Transverse colon (tissue), 4 donors: ENCODE data around the gene PKP3. TPM values are rescaled to one million over a fixed set of nuclear protein-coding genes. Genes with fewer than 3 reads are reported as not detected.
A peak's percentile ranks its signal among the peaks of the same experiment; 100 is the strongest.

ENCODE experiments used
- DNase-seq: peaks from one replicate; pipeline ENCODE4 v3.0.0-alpha.2; 2019
- H3K27ac ChIP-seq, 4 donors: fragments of 200-600 bp; sonication (generic); 2 replicates each; pipeline ENCODE4 v1.5.1; 2016 to 2018; ENCODE audit warnings: inconsistent platforms in 4 of 4
- H3K27me3 ChIP-seq: fragments of 200-600 bp; sonication (generic); 2 replicates; pipeline ENCODE4 v1.5.1; 2017; ENCODE audit warnings: inconsistent platforms
- H3K36me3 ChIP-seq, 4 donors: fragments of 200-600 bp; sonication (generic); 2 replicates each; pipeline ENCODE4 v1.5.1; 2017 to 2019; ENCODE audit warnings: inconsistent platforms in 4 of 4
- H3K4me1 ChIP-seq, 4 donors: fragments of 200-600 bp; sonication (generic); 2 replicates each; pipeline ENCODE4 v1.5.1; 2017 to 2020; ENCODE audit warnings: inconsistent platforms in 4 of 4
- H3K4me3 ChIP-seq, 4 donors: fragments of 200-600 bp; sonication (generic); 1 replicate in 1 of 4; 2 replicates in 3 of 4; pipeline versions ENCODE4 v1.5.1 to v1.6.1; 2017 to 2019; ENCODE audit warnings: inconsistent platforms in 4 of 4
- H3K9me3 ChIP-seq, 2 donors: fragments of 200-600 bp; sonication (generic); 2 replicates each; pipeline ENCODE4 v1.5.1; 2017 to 2019; ENCODE audit warnings: inconsistent platforms in 2 of 2
- CTCF ChIP-seq, 5 experiments: fragments of 200-600 bp in 3 of 5; fragments of 450-650 bp in 2 of 5; sonication (generic) in 3 of 5; IDR thresholded peaks; 1 replicate in 2 of 5; 2 replicates in 3 of 5; pipeline ENCODE4 v1.5.1; 2016 to 2017; ENCODE audit warnings: antibody characterized with exemption in 5 of 5, inconsistent platforms in 3 of 5, mild to moderate bottlenecking in 2 of 5, moderate library complexity in 1 of 5
- EP300 ChIP-seq: sonication (generic); formaldehyde crosslinking; IDR thresholded peaks from one replicate; pipeline ENCODE4 v1.6.1; 2017; ENCODE audit warnings: antibody characterized with exemption, low read depth
- POLR2A ChIP-seq: fragments of 450-650 bp; IDR thresholded peaks from one replicate; pipeline ENCODE4 v1.6.1; 2016; ENCODE audit warnings: antibody characterized with exemption, mild to moderate bottlenecking, moderate library complexity
- POLR2AphosphoS5 ChIP-seq, 3 donors: sonication (generic); formaldehyde crosslinking; IDR thresholded peaks; one replicate each; pipeline ENCODE4 v1.6.1; 2016; ENCODE audit warnings: antibody characterized with exemption in 3 of 3
- WGBS, 2 donors: methylation state at CpG; one replicate each; pipeline ENCODE4 v1.1.5; 2018; ENCODE audit warnings: low coverage in 1 of 2; 5-methylcytosine and 5-hydroxymethylcytosine counted together
- in situ Hi-C, 4 donors: fragments of 200-750 bp; cut with MboI; loops; one replicate each; pipeline versions ENCODE4 v1.15.0 to v1.15.1; 2017; ENCODE audit warnings: low sequenced_read_pairs in 3 of 4, low pct_ligation_motif_present in 1 of 4, low pct_unique_long_range_greater_than_20kb in 1 of 4
- intact Hi-C: fragments of 100-400 bp; cut with DNase I; formaldehyde crosslinking; loops from one replicate; pipeline ENCODE4 v1.15.1; 2023; ENCODE audit warnings: low total_unique reads
- total RNA-seq, 4 donors: library from RNA; depleted of rRNA; stranded (reverse); fragments of >200 nt; gene quantifications; one replicate each; pipeline ENCODE4 v1.1.0, GENCODE V29; 2016

Gene PKP3
- total RNA-seq, 4 donors from 2014 or later: 159 to 359 (median 200) TPM

DNA sequence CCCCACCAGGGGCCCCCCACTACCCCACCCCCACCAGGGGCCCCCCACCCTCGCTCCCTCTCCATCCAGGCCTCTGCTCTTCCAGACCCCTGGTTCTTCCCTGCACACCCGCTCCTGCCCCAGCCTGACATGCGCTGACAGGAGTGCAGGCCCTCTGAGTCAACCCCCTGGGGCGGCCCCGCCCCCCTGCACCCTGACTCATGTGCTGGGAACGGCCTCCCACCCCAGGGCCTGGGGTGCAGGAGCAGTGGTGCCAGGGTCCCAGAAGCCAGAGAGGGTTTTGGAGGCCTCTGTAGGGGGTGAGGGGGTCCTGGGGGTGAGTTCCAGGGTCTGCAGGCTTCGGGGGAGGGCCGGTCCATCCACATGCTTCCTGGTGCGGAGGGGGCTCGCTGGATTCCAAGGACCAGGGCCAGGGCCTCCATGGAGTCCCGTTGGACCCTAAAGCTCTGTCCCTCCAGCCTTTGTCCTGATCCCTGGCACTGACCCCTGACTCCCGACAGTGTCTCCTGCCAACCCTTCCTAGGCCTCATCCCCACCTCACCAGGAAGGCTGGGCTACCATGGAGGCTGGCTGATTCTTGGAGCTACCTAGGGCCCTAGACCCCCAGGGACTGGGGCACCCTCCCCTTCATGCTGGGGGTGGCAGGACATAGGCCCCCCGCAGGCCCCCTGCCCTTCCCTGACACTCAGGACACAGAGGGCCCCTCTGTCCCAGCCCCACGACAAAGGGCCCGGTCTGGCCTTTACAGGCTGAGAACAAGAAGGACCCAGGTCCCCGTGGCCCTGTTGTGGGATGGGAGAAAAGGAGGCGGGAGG lies 583 bp upstream of the PKP3 start:
- TF ChIP-seq POLR2A: no peak
- no peak for TF ChIP-seq EP300
- no peak for TF ChIP-seq POLR2AphosphoS5 (IDR thresholded peaks at IDR 0.05)
- no peak for TF ChIP-seq CTCF (IDR thresholded peaks at IDR 0.05)
- H3K36me3 ChIP-seq: no peaks in the 10 kb centered on the region
- H3K4me1 ChIP-seq: peaks cover 0 to 34% (median 12%) of the 10 kb centered on the region in 4 donors
- no peaks in the 10 kb centered on the region for H3K27me3 ChIP-seq
- H3K4me3 ChIP-seq: peak overlapping the region in 2 of 4 donors; percentile 60 to 65
- in situ Hi-C loops: no loop called here
- WGBS, 2 donors: 72% methylated on average over 14 of the region's 17 CpGs; no CpG with 5 or more reads in 1 of the 2 donors
- intact Hi-C loops: no loop called here
- H3K27ac ChIP-seq: peak overlapping the region; percentile 86 to 93 (median 90)
- no peaks in the 10 kb centered on the region for H3K9me3 ChIP-seq
- peak; percentile 68 for DNase-seq

DNA sequence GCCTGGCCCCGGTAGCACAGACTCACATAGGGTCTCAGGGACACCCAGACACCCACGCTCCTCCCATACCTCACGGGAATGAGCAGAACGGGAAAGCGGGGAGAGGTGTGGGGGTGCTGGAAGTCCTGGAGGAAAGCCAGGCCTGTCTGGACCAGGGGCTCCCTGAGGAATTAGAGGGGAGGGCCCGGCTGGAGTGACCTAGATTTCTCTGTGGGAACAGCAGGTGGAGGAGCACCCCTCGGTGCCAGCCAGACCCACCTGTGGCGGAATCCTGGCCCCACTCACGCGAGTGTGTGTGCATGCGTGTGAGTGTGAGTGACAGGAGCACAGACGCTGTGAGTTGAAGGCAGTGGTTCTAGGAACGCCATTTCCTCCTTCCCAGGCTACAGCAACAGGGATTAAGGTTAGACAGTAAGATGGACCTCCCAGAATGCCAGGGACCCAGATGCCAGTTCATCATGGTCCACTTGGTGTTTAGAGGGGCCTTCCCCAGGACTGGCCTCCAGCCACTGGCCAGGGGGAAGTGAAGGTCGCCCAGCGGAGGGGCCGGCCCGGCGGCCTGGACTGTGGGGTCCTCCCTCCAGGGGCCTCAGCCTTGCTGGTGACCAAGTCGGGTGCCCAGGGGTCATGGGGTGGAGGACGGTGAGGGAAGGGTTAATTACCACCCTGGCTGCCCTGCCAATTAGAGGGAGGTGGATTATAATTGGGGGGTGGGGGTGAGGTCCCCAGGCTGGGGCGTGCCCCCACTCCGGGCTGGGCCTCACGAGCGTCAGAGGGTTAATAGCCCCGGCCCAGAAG lies 1.0 kb downstream of the PKP3 start:
- Histone ChIP-seq H3K4me3 (peak overlapping the region in 3 of 4 donors; percentile 53 to 65 (median 60)), H3K27ac (peak overlapping the region; percentile 86 to 93 (median 90)), H3K9me3 (no peaks in the 10 kb centered on the region), H3K27me3 (peaks cover 6% of the 10 kb centered on the region), H3K36me3 (no peaks in the 10 kb centered on the region), H3K4me1 (peaks cover 0 to 34% (median 12%) of the 10 kb centered on the region in 4 donors)
- no peak for DNase-seq
- WGBS, 2 donors: 56% methylated on average over 25 of the region's 25 CpGs; no CpG with 5 or more reads in 1 of the 2 donors
- in situ Hi-C loops (no loop called here), intact Hi-C loops (no loop called here)
- TF ChIP-seq POLR2A: no peak
- no peak for TF ChIP-seq CTCF (IDR thresholded peaks at IDR 0.05)
- TF ChIP-seq EP300: no peak
- TF ChIP-seq POLR2AphosphoS5 (IDR thresholded peaks at IDR 0.05): no peak

DNA sequence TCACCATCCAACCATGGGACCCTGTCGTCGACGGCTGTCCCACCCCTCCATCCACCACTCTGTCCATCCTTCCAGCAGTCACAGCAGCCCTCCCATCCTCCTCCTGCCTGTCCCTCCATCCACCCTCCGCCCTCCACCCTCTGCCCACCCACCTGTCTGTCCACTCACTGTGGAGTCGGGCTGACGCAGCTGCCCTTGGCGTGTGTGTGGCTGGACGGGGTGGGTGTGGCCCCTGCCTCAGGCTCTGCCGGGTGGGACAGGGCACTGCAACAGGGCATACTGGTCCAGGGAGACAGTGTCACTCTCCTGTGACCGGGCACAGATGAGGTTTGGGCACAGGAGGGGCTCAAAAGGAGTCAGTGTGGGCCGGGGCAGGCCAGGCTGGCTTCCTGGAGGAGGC lies 1.9 kb downstream of the PKP3 start:
- in situ Hi-C loops (no loop called here), intact Hi-C loops (no loop called here)
- Histone ChIP-seq H3K4me3 (no peak overlapping the region), H3K27ac (peak overlapping the region in 1 of 4 donors; percentile 90), H3K9me3 (no peaks in the 10 kb centered on the region), H3K27me3 (peaks cover 10% of the 10 kb centered on the region), H3K4me1 (peaks cover 0 to 34% (median 12%) of the 10 kb centered on the region in 4 donors), H3K36me3 (no peaks in the 10 kb centered on the region)
- TF ChIP-seq CTCF (IDR thresholded peaks at IDR 0.05) (no peak), EP300 (no peak), POLR2AphosphoS5 (IDR thresholded peaks at IDR 0.05) (no peak), POLR2A (no peak)
- 65 to 87% methylated on average over 4 to 11 of the region's 11 CpGs for WGBS, 2 donors
- DNase-seq: no peak

GRCh38 chr11:396511-396947 lies 2.5 kb downstream of the PKP3 start:
- Histone ChIP-seq H3K36me3 (no peaks in the 10 kb centered on the region), H3K9me3 (no peaks in the 10 kb centered on the region), H3K4me1 (peaks cover 0 to 34% (median 12%) of the 10 kb centered on the region in 4 donors), H3K4me3 (peak overlapping the region in 2 of 4 donors; percentile 25 to 29), H3K27me3 (peaks cover 10% of the 10 kb centered on the region), H3K27ac (no peak overlapping the region)
- 71% methylated on average over 23 of the region's 23 CpGs; no CpG with 5 or more reads in 1 of the 2 donors for WGBS, 2 donors
- TF ChIP-seq EP300: no peak
- TF ChIP-seq POLR2AphosphoS5 (IDR thresholded peaks at IDR 0.05): no peak
- no peak for TF ChIP-seq POLR2A
- no peak for TF ChIP-seq CTCF (IDR thresholded peaks at IDR 0.05)
- in situ Hi-C loops (no loop called here), intact Hi-C loops (no loop called here)
- DNase-seq: no peak
